Calu3 (cell line): ENCODE results near the gene CREBRF. TPM values are rescaled to one million over a fixed set of nuclear protein-coding genes. Genes with fewer than 3 reads are reported as not detected.

ENCODE experiments used
- BruUV-seq: library from RNA; stranded (reverse); fragments of 400-500 nt; replicated peaks from 2 replicates; lab custom pipeline; 2021; lab: Mats Ljungman, UMichigan
- CTCF ChIA-PET: fragments of 300-600 bp; sonication (Branson Sonifier 250); formaldehyde crosslinking; loops from one replicate; lab custom pipeline; 2022; ENCODE audit warnings: antibody characterized with exemption; lab: Charles Lee
- DNase-seq: peaks from one replicate; pipeline ENCODE4 v3.0.0; 2022
- H3K27ac Mint-ChIP-seq: one replicate; pipeline ENCODE4 v1.8.0; 2022; ENCODE audit warnings: mixed read lengths; ENCODE audit not compliant: unreplicated experiment
- H3K27me3 Mint-ChIP-seq: one replicate; pipeline ENCODE4 v1.8.0; 2022; ENCODE audit warnings: mixed read lengths; ENCODE audit not compliant: unreplicated experiment
- H3K36me3 Mint-ChIP-seq: one replicate; pipeline ENCODE4 v1.8.0; 2022; ENCODE audit warnings: mild to moderate bottlenecking, moderate library complexity, mixed read lengths; ENCODE audit not compliant: insufficient read depth, unreplicated experiment
- H3K4me1 Mint-ChIP-seq: one replicate; pipeline ENCODE4 v1.8.0; 2022; ENCODE audit warnings: mild to moderate bottlenecking, low read depth, mixed read lengths; ENCODE audit not compliant: unreplicated experiment
- H3K4me3 Mint-ChIP-seq: one replicate; pipeline ENCODE4 v1.8.0; 2022; ENCODE audit warnings: mild to moderate bottlenecking, low read depth, moderate library complexity, mixed read lengths; ENCODE audit not compliant: unreplicated experiment
- H3K9me3 Mint-ChIP-seq: one replicate; pipeline ENCODE4 v1.8.0; 2022; ENCODE audit warnings: low read depth, mixed read lengths; ENCODE audit not compliant: unreplicated experiment
- CTCF ChIP-seq: fragments of 200-600 bp; IDR thresholded peaks from one replicate; pipeline ENCODE4 v1.8.0; 2022; ENCODE audit warnings: antibody characterized with exemption; ENCODE audit not compliant: unreplicated experiment
- intact Hi-C: fragments of 100-400 bp; cut with micrococcal nuclease; formaldehyde crosslinking; loops from one replicate; pipeline ENCODE4 v1.10.0; 2022; ENCODE audit not compliant: unreplicated experiment
- total RNA-seq: library from RNA; stranded (reverse); gene quantifications from 2 replicates; pipeline ENCODE4 v1.2.3, GENCODE V29; 2022

Gene CREBRF
- total RNA-seq, 1 experiment from 2014 or later = 18.2 TPM

- no peak for TF ChIP-seq CTCF
- peak overlapping the region; percentile 4 for H3K27ac Mint-ChIP-seq
- intact Hi-C loops = no loop called here
- H3K36me3 Mint-ChIP-seq = peaks cover 24% of the 10 kb centered on the region
- DNase-seq = no peak
- H3K4me1 Mint-ChIP-seq = no peaks in the 10 kb centered on the region
- no peaks in the 10 kb centered on the region for H3K9me3 Mint-ChIP-seq
- no peak overlapping the region for H3K4me3 Mint-ChIP-seq
- no TSS peak for BruUV-seq
- no peaks in the 10 kb centered on the region for H3K27me3 Mint-ChIP-seq
- CTCF ChIA-PET = no interaction called here
These were observed 105.0 kb downstream of the CREBRF start for GRCh38 chr5:173161148-173161547.

GRCh38 chr5:173163219-173163618, 107.1 kb downstream of the CREBRF start:
- Mint-ChIP-seq H3K27me3 (peaks cover 14% of the 10 kb centered on the region), H3K4me1 (no peaks in the 10 kb centered on the region), H3K4me3 (no peak overlapping the region), H3K36me3 (peaks cover 16% of the 10 kb centered on the region), H3K27ac (no peak overlapping the region), H3K9me3 (no peaks in the 10 kb centered on the region)
- BruUV-seq = no TSS peak
- TF ChIP-seq CTCF = no peak
- CTCF ChIA-PET = no interaction called here
- no peak for DNase-seq
- intact Hi-C loops = no loop called here

GRCh38 chr5:173165177-173166016, 109.2 kb downstream of the CREBRF start:
- H3K4me3 Mint-ChIP-seq = no peak overlapping the region
- peaks cover 13% of the 10 kb centered on the region for H3K36me3 Mint-ChIP-seq
- no peaks in the 10 kb centered on the region for H3K4me1 Mint-ChIP-seq
- TF ChIP-seq CTCF = no peak
- DNase-seq = no peak
- CTCF ChIA-PET = interaction anchor here (0.7 to 1.3 kb wide), 3 partner anchors 15 to 458 kb away, joined by 3 to 4 read pairs (median 3); no protein-coding TSS in a partner anchor
- BruUV-seq = no TSS peak
- H3K27ac Mint-ChIP-seq = no peak overlapping the region
- H3K9me3 Mint-ChIP-seq = no peaks in the 10 kb centered on the region
- peaks cover 32% of the 10 kb centered on the region for H3K27me3 Mint-ChIP-seq
- intact Hi-C loops = loop anchor here (1.0 kb wide), 2 partner anchors 37 to 117 kb away; no protein-coding TSS in a partner anchor

GRCh38 chr5:173172166-173172565, 116.0 kb downstream of the CREBRF start:
- peaks cover 33% of the 10 kb centered on the region for H3K27me3 Mint-ChIP-seq
- no TSS peak for BruUV-seq
- CTCF ChIA-PET = interaction anchor here (0.7 kb wide), 1 partner anchor 307 kb away, joined by 4 read pairs; no protein-coding TSS in a partner anchor
- DNase-seq = no peak
- TF ChIP-seq CTCF = no peak
- H3K27ac Mint-ChIP-seq = no peak overlapping the region
- intact Hi-C loops = no loop called here
- no peaks in the 10 kb centered on the region for H3K36me3 Mint-ChIP-seq
- H3K9me3 Mint-ChIP-seq = no peaks in the 10 kb centered on the region
- no peak overlapping the region for H3K4me3 Mint-ChIP-seq
- H3K4me1 Mint-ChIP-seq = no peaks in the 10 kb centered on the region
